Uterus (tissue), 2 donors: ENCODE measurements around the gene LRRC71.

Source experiments
- POLR2A ChIP-seq, 2 donors: fragments of 450-650 bp; IDR thresholded peaks; one replicate each; pipeline ENCODE4 v1.6.1; 2016; ENCODE audit warnings: antibody characterized with exemption in 2 of 2, mild to moderate bottlenecking in 1 of 2, moderate library complexity in 1 of 2
- TF ChIP-seq, protein P1 (sequence below), 4 experiments: fragments of 200-600 bp in 2 of 4; fragments of 450-650 bp in 2 of 4; sonication (generic) in 2 of 4; IDR thresholded peaks; one replicate each; pipeline ENCODE4 v1.5.1; 2016 to 2019; ENCODE audit warnings: antibody characterized with exemption in 4 of 4, mild to moderate bottlenecking in 2 of 4, moderate library complexity in 1 of 4

DNA sequence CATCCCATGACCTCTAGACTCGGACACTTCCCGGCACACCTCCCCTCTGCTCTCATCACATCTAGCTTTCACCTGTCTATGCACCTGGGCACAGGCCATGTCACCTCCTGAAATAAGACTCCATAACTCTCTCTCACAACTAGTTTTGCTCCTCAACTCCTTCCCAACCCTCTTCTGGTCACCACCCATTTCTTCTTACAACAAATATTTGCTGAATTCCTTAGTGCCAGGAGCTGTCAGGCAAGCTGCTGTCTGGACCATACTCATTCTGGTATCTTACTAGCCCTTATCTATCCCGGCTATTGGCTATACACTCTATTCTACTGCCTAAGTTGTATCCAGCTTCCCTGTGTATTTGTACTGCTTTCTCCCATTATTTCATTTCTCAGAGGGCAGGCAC lies 49.1 kb downstream of the LRRC71 start:
- TF ChIP-seq, protein P1, sequence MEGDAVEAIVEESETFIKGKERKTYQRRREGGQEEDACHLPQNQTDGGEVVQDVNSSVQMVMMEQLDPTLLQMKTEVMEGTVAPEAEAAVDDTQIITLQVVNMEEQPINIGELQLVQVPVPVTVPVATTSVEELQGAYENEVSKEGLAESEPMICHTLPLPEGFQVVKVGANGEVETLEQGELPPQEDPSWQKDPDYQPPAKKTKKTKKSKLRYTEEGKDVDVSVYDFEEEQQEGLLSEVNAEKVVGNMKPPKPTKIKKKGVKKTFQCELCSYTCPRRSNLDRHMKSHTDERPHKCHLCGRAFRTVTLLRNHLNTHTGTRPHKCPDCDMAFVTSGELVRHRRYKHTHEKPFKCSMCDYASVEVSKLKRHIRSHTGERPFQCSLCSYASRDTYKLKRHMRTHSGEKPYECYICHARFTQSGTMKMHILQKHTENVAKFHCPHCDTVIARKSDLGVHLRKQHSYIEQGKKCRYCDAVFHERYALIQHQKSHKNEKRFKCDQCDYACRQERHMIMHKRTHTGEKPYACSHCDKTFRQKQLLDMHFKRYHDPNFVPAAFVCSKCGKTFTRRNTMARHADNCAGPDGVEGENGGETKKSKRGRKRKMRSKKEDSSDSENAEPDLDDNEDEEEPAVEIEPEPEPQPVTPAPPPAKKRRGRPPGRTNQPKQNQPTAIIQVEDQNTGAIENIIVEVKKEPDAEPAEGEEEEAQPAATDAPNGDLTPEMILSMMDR (IDR thresholded peaks at IDR 0.05) = no peak
- no peak for TF ChIP-seq POLR2A (IDR thresholded peaks at IDR 0.05)
